ENCODE results near the gene ECHDC1.
"Not testable (repeated sequence)": the region's sequence is repeated elsewhere in the genome, so short reads cannot be mapped to it uniquely, and the experiment has no call there.

ECHDC1 gene

GRCh38 chr6:127338936-127339335 is 4.5 kb downstream of the ECHDC1 start (continued):
- TF ChIP-seq, protein P1, sequence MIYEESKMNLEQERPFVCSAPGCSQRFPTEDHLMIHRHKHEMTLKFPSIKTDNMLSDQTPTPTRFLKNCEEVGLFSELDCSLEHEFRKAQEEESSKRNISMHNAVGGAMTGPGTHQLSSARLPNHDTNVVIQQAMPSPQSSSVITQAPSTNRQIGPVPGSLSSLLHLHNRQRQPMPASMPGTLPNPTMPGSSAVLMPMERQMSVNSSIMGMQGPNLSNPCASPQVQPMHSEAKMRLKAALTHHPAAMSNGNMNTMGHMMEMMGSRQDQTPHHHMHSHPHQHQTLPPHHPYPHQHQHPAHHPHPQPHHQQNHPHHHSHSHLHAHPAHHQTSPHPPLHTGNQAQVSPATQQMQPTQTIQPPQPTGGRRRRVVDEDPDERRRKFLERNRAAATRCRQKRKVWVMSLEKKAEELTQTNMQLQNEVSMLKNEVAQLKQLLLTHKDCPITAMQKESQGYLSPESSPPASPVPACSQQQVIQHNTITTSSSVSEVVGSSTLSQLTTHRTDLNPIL (CRISPR knock-in tag; IDR thresholded peaks at IDR 0.05; ENCODE audit: low read depth): no peak
- TF ChIP-seq ZFP30 (CRISPR knock-in tag; IDR thresholded peaks at IDR 0.05) (no peak), ZNF8 (CRISPR knock-in tag; IDR thresholded peaks at IDR 0.05) (no peak), OSR1 (CRISPR knock-in tag; IDR thresholded peaks at IDR 0.05) (no peak), ZFP3 (CRISPR knock-in tag; IDR thresholded peaks at IDR 0.05) (no peak), TCF4 (CRISPR knock-in tag; IDR thresholded peaks at IDR 0.05; ENCODE audit: borderline replicate concordance) (no peak)

GRCh38 chr6:127332383-127332961 is 10.9 kb downstream of the ECHDC1 start:
- TF ChIP-seq ISL1 (CRISPR knock-in tag; IDR thresholded peaks at IDR 0.05) (no peak), ZNF70 (CRISPR knock-in tag; IDR thresholded peaks at IDR 0.05) (no peak), CSDC2 (CRISPR knock-in tag; IDR thresholded peaks at IDR 0.05) (no peak), SNAI2 (CRISPR knock-in tag; IDR thresholded peaks at IDR 0.05) (no peak), TCF4 (CRISPR knock-in tag; IDR thresholded peaks at IDR 0.05; ENCODE audit: borderline replicate concordance) (no peak), ZFP3 (CRISPR knock-in tag; IDR thresholded peaks at IDR 0.05) (no peak), BACH2 (CRISPR knock-in tag; IDR thresholded peaks at IDR 0.05; ENCODE audit: borderline replicate concordance) (no peak), PPARA (CRISPR knock-in tag; IDR thresholded peaks at IDR 0.05; ENCODE audit: borderline replicate concordance) (no peak), OSR1 (CRISPR knock-in tag; IDR thresholded peaks at IDR 0.05) (no peak), PATZ1 (CRISPR knock-in tag; IDR thresholded peaks at IDR 0.05; ENCODE audit: borderline replicate concordance) (no peak), ZNF565 (CRISPR knock-in tag; conservative IDR thresholded peaks at IDR 0.05; ENCODE audit: low read depth) (no peak), TOX (CRISPR knock-in tag; IDR thresholded peaks at IDR 0.05; ENCODE audit: borderline replicate concordance) (no peak), ZC3H10 (CRISPR knock-in tag; IDR thresholded peaks at IDR 0.05) (no peak), ESRRG (CRISPR knock-in tag; IDR thresholded peaks at IDR 0.05) (no peak), RARB (CRISPR knock-in tag; IDR thresholded peaks at IDR 0.05) (no peak), GLIS3 (CRISPR knock-in tag; IDR thresholded peaks at IDR 0.05) (no peak)
- TF ChIP-seq, protein P2, sequence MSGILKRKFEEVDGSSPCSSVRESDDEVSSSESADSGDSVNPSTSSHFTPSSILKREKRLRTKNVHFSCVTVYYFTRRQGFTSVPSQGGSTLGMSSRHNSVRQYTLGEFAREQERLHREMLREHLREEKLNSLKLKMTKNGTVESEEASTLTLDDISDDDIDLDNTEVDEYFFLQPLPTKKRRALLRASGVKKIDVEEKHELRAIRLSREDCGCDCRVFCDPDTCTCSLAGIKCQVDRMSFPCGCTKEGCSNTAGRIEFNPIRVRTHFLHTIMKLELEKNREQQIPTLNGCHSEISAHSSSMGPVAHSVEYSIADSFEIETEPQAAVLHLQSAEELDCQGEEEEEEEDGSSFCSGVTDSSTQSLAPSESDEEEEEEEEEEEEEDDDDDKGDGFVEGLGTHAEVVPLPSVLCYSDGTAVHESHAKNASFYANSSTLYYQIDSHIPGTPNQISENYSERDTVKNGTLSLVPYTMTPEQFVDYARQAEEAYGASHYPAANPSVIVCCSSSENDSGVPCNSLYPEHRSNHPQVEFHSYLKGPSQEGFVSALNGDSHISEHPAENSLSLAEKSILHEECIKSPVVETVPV (CRISPR knock-in tag; IDR thresholded peaks at IDR 0.05): no peak
- TF ChIP-seq, protein P3, sequence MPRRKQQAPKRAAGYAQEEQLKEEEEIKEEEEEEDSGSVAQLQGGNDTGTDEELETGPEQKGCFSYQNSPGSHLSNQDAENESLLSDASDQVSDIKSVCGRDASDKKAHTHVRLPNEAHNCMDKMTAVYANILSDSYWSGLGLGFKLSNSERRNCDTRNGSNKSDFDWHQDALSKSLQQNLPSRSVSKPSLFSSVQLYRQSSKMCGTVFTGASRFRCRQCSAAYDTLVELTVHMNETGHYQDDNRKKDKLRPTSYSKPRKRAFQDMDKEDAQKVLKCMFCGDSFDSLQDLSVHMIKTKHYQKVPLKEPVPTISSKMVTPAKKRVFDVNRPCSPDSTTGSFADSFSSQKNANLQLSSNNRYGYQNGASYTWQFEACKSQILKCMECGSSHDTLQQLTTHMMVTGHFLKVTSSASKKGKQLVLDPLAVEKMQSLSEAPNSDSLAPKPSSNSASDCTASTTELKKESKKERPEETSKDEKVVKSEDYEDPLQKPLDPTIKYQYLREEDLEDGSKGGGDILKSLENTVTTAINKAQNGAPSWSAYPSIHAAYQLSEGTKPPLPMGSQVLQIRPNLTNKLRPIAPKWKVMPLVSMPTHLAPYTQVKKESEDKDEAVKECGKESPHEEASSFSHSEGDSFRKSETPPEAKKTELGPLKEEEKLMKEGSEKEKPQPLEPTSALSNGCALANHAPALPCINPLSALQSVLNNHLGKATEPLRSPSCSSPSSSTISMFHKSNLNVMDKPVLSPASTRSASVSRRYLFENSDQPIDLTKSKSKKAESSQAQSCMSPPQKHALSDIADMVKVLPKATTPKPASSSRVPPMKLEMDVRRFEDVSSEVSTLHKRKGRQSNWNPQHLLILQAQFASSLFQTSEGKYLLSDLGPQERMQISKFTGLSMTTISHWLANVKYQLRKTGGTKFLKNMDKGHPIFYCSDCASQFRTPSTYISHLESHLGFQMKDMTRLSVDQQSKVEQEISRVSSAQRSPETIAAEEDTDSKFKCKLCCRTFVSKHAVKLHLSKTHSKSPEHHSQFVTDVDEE (CRISPR knock-in tag; IDR thresholded peaks at IDR 0.05): no peak
- TF ChIP-seq, protein P1 (CRISPR knock-in tag; IDR thresholded peaks at IDR 0.05; ENCODE audit: low read depth): no peak
- ATAC-seq: no peak

DNA sequence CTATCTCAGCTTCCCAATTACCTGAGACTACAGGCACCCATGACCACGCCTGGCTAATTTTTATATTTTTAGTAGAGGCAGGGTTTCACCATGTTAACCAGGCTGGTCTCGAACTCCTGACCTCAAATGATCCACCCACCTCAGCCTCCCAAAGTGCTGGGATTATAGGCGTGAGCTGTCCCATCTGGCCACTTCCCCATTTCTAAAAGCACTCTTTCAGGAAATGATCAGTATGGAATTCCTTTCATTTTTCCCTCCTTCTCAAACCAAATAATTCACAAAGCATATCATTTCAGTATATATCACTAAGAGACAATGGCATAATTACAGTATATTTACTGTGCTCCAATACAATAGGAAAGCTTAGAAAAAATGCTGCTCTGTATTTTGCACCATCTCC is 12.2 kb downstream of the ECHDC1 start:
- ATAC-seq: not testable (repeated sequence)

All from SK-N-SH treated with all-trans-retinoic acid at 6 μM for 48 hours (cell line).